A549 (cell line): Measurements from ENCODE around the gene EFEMP2. TPM values are rescaled to one million over a fixed set of nuclear protein-coding genes. Genes with fewer than 3 reads are reported as not detected.

ENCODE experiments used
- ATAC-seq, 2 experiments: fragments of 200-7000 bp in 1 of 2; fragments of >200 bp in 1 of 2; cut with Nextera tagmentation in 1 of 2; cut with Tn5 transposase in 1 of 2; 3 replicates each; pipeline versions ENCODE4 v1.8.0 to v1.9.1; 2018 to 2020; ENCODE audit warnings: mild to moderate bottlenecking in 1 of 2, moderate library complexity in 1 of 2
- CTCF ChIA-PET: fragments of 300-600 bp; sonication (Branson Sonifier 250); formaldehyde crosslinking; extraction: SDS; loops from one replicate; lab custom pipeline; 2021; ENCODE audit warnings: antibody characterized with exemption, inconsistent platforms; lab: Yijun Ruan, JAX
- POLR2A ChIA-PET: fragments of 350-600 bp; formaldehyde crosslinking; extraction: SDS; loops from one replicate; lab custom pipeline; 2021; ENCODE audit warnings: antibody characterized with exemption, inconsistent platforms; lab: Yijun Ruan, JAX
- DNase-seq, 2 experiments: peaks; one replicate each; pipeline versions ENCODE4 v3.0.0 to v3.0.0-alpha.2; 2011 to 2016; ENCODE audit warnings: low read depth in 1 of 2, low spot score in 1 of 2
- FAIRE-seq: peaks from 2 replicates; lab custom pipeline; 2011; peaks lifted over from hg19 to GRCh38; lab: Jason Lieb, UNC
- H3K27ac ChIP-seq, 2 experiments: fragments of >200 bp; sonication (Bioruptor Twin); formaldehyde crosslinking; 3 replicates each; pipeline ENCODE4 v1.5.1; 2016 to 2017
- H3K4me1 ChIP-seq: fragments of >200 bp; sonication (Bioruptor Twin); formaldehyde crosslinking; 3 replicates; pipeline ENCODE4 v1.6.1; 2016
- H3K4me2 ChIP-seq: fragments of >200 bp; sonication (Bioruptor Twin); formaldehyde crosslinking; 3 replicates; pipeline ENCODE4 v1.6.1; 2016
- H3K4me3 ChIP-seq: fragments of >200 bp; sonication (Bioruptor Twin); formaldehyde crosslinking; 3 replicates; pipeline ENCODE4 v1.5.1; 2016
- H3K9me3 ChIP-seq: fragments of >200 bp; sonication (Bioruptor Twin); formaldehyde crosslinking; 3 replicates; pipeline ENCODE4 v1.6.1; 2016
- ATOH8 ChIP-seq: fragments of 250-450 bp; sonication (Bioruptor Pico); IDR thresholded peaks from 2 replicates; pipeline ENCODE4 v1.5.0; 2020; ENCODE audit warnings: low read depth, mild to moderate bottlenecking, moderate library complexity
- BCL3 ChIP-seq: fragments of >200 bp; sonication (Bioruptor Twin); formaldehyde crosslinking; IDR thresholded peaks from 3 replicates; pipeline ENCODE4 v1.6.1; 2016
- BHLHE40 ChIP-seq: IDR thresholded peaks from 2 replicates; pipeline ENCODE4 v1.6.1; 2012; ENCODE audit warnings: low read depth, low read length, inconsistent platforms
- CHD2 ChIP-seq: fragments of 150-350 bp; IDR thresholded peaks from 2 replicates; pipeline ENCODE4 v1.6.1; 2014; ENCODE audit warnings: low read length; ENCODE audit not compliant: partially characterized antibody
- CTCF ChIP-seq: fragments of >200 bp; sonication (Bioruptor Twin); formaldehyde crosslinking; IDR thresholded peaks from 3 replicates; pipeline ENCODE4 v1.5.1; 2016
- E2F6 ChIP-seq: IDR thresholded peaks from 2 replicates; pipeline ENCODE4 v1.6.1; 2012; ENCODE audit warnings: low read depth, borderline replicate concordance
- EHF ChIP-seq: fragments of 250-450 bp; sonication (Bioruptor Pico); IDR thresholded peaks from 2 replicates; pipeline ENCODE4 v1.5.0; 2020; ENCODE audit warnings: mild to moderate bottlenecking
- EHMT2 ChIP-seq: fragments of 200-600 bp; sonication (generic); IDR thresholded peaks from 2 replicates; pipeline ENCODE4 v1.6.1; 2016; ENCODE audit warnings: antibody characterized with exemption, low read depth, mild to moderate bottlenecking, moderate library complexity
- EP300 ChIP-seq, 2 experiments: fragments of >200 bp; sonication (Bioruptor Twin); formaldehyde crosslinking; IDR thresholded peaks; 2 replicates in 1 of 2; 3 replicates in 1 of 2; pipeline ENCODE4 v1.6.1; 2016 to 2017
- FOSB ChIP-seq: fragments of 250-450 bp; sonication (Bioruptor Pico); IDR thresholded peaks from 2 replicates; pipeline ENCODE4 v1.5.0; 2020; ENCODE audit warnings: mild to moderate bottlenecking, moderate library complexity
- FOXS1 ChIP-seq: fragments of 250-450 bp; sonication (Bioruptor Pico); IDR thresholded peaks from 2 replicates; pipeline ENCODE4 v1.5.0; 2020; ENCODE audit warnings: mild to moderate bottlenecking, moderate library complexity
- HES2 ChIP-seq: fragments of >200 bp; sonication (Bioruptor Twin); formaldehyde crosslinking; IDR thresholded peaks from 2 replicates; pipeline ENCODE4 v1.6.1; 2016
- HOXB13 ChIP-seq: fragments of 250-450 bp; sonication (Bioruptor Pico); IDR thresholded peaks from 2 replicates; pipeline ENCODE4 v1.5.0; 2020; ENCODE audit warnings: low read depth, mild to moderate bottlenecking, moderate library complexity
- JUNB ChIP-seq: fragments of >200 bp; sonication (Bioruptor Twin); formaldehyde crosslinking; IDR thresholded peaks from 2 replicates; pipeline ENCODE4 v1.6.1; 2016
- KDM5A ChIP-seq: fragments of 200-600 bp; sonication (generic); IDR thresholded peaks from 2 replicates; pipeline ENCODE4 v1.6.1; 2016; ENCODE audit warnings: antibody characterized with exemption, mild to moderate bottlenecking
- MAFK ChIP-seq: fragments of 450-650 bp; IDR thresholded peaks from 2 replicates; pipeline ENCODE4 v1.6.1; 2014; ENCODE audit not compliant: partially characterized antibody
- MAX ChIP-seq: IDR thresholded peaks from 2 replicates; pipeline ENCODE4 v1.6.1; 2012
- NFE2L2 ChIP-seq: fragments of 150-350 bp; conservative IDR thresholded peaks from 2 replicates; pipeline ENCODE4 v1.6.1; 2014; ENCODE audit warnings: low read length
- NPAS2 ChIP-seq: fragments of 250-450 bp; sonication (Bioruptor Pico); IDR thresholded peaks from 2 replicates; pipeline ENCODE4 v1.8.0; 2022; ENCODE audit warnings: mild to moderate bottlenecking, moderate library complexity, borderline replicate concordance
- PBX3 ChIP-seq: IDR thresholded peaks from 2 replicates; pipeline ENCODE4 v1.6.1; 2012
- POLR2A ChIP-seq: IDR thresholded peaks from 2 replicates; pipeline ENCODE4 v1.6.1; 2012; ENCODE audit warnings: mild to moderate bottlenecking, low read length
- POLR2AphosphoS2 ChIP-seq: conservative IDR thresholded peaks from 2 replicates; pipeline ENCODE4 v1.6.1; 2012; ENCODE audit warnings: low read length, improper control_type of control experiment, inconsistent platforms
- RCOR1 ChIP-seq: fragments of 150-350 bp; IDR thresholded peaks from 2 replicates; pipeline ENCODE4 v1.6.1; 2014; ENCODE audit warnings: antibody characterized with exemption, low read length, low read depth
- RFX5 ChIP-seq: fragments of 450-650 bp; IDR thresholded peaks from 2 replicates; pipeline ENCODE4 v1.7.1; 2014; ENCODE audit warnings: antibody characterized with exemption, mild to moderate bottlenecking, moderate library complexity
- SMC3 ChIP-seq: fragments of >200 bp; sonication (Bioruptor Twin); formaldehyde crosslinking; IDR thresholded peaks from 3 replicates; pipeline ENCODE4 v1.6.1; 2018; ENCODE audit warnings: inconsistent platforms
- SREBF2 ChIP-seq: fragments of 450-650 bp; IDR thresholded peaks from 2 replicates; pipeline ENCODE4 v1.6.1; 2014; ENCODE audit warnings: mild to moderate bottlenecking, moderate library complexity
- USF2 ChIP-seq: fragments of 450-650 bp; IDR thresholded peaks from 2 replicates; pipeline ENCODE4 v1.6.1; 2014; ENCODE audit warnings: antibody characterized with exemption
- ZC3H11A ChIP-seq: fragments of 450-650 bp; IDR thresholded peaks from 2 replicates; pipeline ENCODE4 v1.6.1; 2014; ENCODE audit warnings: antibody characterized with exemption, mild to moderate bottlenecking
- WGBS: methylation state at CpG from one replicate; pipeline ENCODE4 v1.1.6; 2017; ENCODE audit errors: missing lambda C conversion rate; 5-methylcytosine and 5-hydroxymethylcytosine counted together
- polyA plus RNA-seq, 4 experiments: library from polyadenylated mRNA; depleted of rRNA in 3 of 4; stranded (reverse); fragments of >200 nt; fragmentation: RNase III in 1 of 4; extraction: RNeasy Plus Mini Kit Qiagen cat#74134 plus additional on column Dnase treatment in 1 of 4; gene quantifications; 2 replicates in 3 of 4; 3 replicates in 1 of 4; pipeline ENCODE4 v1.2.3, GENCODE V29; 2011 to 2017

The EFEMP2 gene
- polyA plus RNA-seq, 2 of the 4 experiments (the other 2 are of a cell fraction), result 1.3 to 1.4 TPM

GRCh38 chr11:65817835-65818680, 54.5 kb downstream of the EFEMP2 start (continued):
- TF ChIP-seq MAX (peak; percentile 68), MAFK (no peak), BHLHE40 (no peak), KDM5A (no peak), SMC3 (peak; percentile 98), RCOR1 (0 out of 2 replicates have a peak, but pooled peaks have one; percentile 31), CTCF (peak; percentile 100), PBX3 (0 out of 2 replicates have a peak, but pooled peaks have one; percentile 8), NPAS2 (CRISPR knock-in tag) (no peak), EHF (CRISPR knock-in tag) (no peak), NFE2L2 (no peak), FOXS1 (CRISPR knock-in tag) (no peak), RFX5 (no peak), EHMT2 (no peak), EP300 (IDR thresholded peaks at IDR 0.05) (no peak; a peak in 1 of 5 replicates)

GRCh38 chr11:65817312-65817834, 55.2 kb downstream of the EFEMP2 start:
- CTCF ChIA-PET, result interaction anchor here (0.5 to 14.1 kb wide), 25 partner anchors 9 to 184 kb away, joined by 3 to 222 read pairs (median 8); partner anchors contain the start of genes AP5B1, FIBP, KAT5 and OVOL1
- FAIRE-seq (no peak), DNase-seq (no peak), ATAC-seq (no peak)
- no peaks in the 10 kb centered on the region for H3K9me3 ChIP-seq
- H3K4me1 ChIP-seq, result peaks cover 6% of the 10 kb centered on the region; the same call in 1 of the 3 replicates
- no peak for TF ChIP-seq HES2
- TF ChIP-seq, all 56 proteins: peak for 0
- POLR2A ChIA-PET, result interaction anchor here (1.0 to 1.8 kb wide), 6 partner anchors 35 to 106 kb away, joined by 3 to 18 read pairs (median 4); partner anchors contain the start of genes CFL1, KAT5 and RNASEH2C
- H3K27ac ChIP-seq, result peak overlapping the region; percentile 82 to 89
- WGBS, result 56% methylated on average over 5 of the region's 5 CpGs
- peak overlapping the region; percentile 57 for H3K4me3 ChIP-seq
- H3K4me2 ChIP-seq, result peak overlapping the region; percentile 79

GRCh38 chr11:65816696-65817095, 55.9 kb downstream of the EFEMP2 start:
- no peak for FAIRE-seq
- H3K27ac ChIP-seq, result no peak overlapping the region
- ChIA-PET POLR2A (interaction anchor here (1.1 to 1.8 kb wide), 2 partner anchors 42 to 105 kb away, joined by 3 to 18 read pairs; partner anchors contain the start of gene KAT5), CTCF (interaction anchor here (0.6 to 14.1 kb wide), 17 partner anchors 8 to 216 kb away, joined by 3 to 222 read pairs (median 7); partner anchors contain the start of genes AP5B1, CFL1, FIBP and KAT5)
- H3K4me1 ChIP-seq, result peaks cover 6% of the 10 kb centered on the region; the same call in 1 of the 3 replicates
- H3K9me3 ChIP-seq, result no peaks in the 10 kb centered on the region
- WGBS, result 97% methylated on average over 3 of the region's 3 CpGs
- no peak overlapping the region for H3K4me3 ChIP-seq
- no peak for ATAC-seq
- peak overlapping the region; percentile 79 for H3K4me2 ChIP-seq
- no peak for DNase-seq
- no peak for TF ChIP-seq FOSB
- no peak for TF ChIP-seq POLR2A
- TF ChIP-seq EHF (CRISPR knock-in tag), result no peak
- no peak for TF ChIP-seq HOXB13 (CRISPR knock-in tag)
- TF ChIP-seq SREBF2, result no peak
- no peak for TF ChIP-seq CHD2
- no peak for TF ChIP-seq JUNB
- no peak for TF ChIP-seq USF2
- TF ChIP-seq ATOH8 (CRISPR knock-in tag), result no peak
- TF ChIP-seq E2F6, result no peak
- no peak for TF ChIP-seq ZC3H11A
- no peak for TF ChIP-seq BCL3
- TF ChIP-seq POLR2AphosphoS2, result no peak
